Measurements from ENCODE around the gene ARHGEF1.

DNA sequence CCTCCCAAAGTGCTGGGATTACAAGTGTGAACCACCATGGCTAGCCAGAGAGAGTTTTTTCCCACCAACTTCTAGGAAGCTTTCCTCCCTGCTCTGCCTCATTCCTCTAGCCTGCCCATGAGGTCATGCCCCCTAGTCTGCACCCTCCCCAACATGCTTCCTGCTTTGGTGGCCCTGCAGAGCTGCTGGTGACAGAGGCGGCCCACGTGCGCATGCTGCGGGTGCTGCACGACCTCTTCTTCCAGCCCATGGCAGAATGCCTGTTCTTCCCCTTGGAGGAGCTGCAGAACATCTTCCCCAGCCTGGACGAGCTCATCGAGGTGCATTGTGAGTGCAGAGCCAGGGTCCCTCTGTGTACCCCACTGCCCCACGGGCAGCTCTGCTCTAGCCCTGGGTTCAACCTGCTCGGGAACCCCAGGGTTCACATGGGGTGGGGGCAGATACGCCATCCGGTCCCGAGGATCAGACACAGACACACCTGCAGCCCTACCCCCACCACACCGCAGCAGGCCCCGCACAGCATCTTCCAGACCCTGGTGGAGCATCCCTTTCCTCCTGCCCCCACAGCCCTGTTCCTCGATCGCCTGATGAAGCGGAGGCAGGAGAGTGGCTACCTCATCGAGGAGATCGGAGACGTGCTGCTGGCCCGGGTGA is 18.9 kb downstream of the ARHGEF1 start:
- TF ChIP-seq, protein P1, sequence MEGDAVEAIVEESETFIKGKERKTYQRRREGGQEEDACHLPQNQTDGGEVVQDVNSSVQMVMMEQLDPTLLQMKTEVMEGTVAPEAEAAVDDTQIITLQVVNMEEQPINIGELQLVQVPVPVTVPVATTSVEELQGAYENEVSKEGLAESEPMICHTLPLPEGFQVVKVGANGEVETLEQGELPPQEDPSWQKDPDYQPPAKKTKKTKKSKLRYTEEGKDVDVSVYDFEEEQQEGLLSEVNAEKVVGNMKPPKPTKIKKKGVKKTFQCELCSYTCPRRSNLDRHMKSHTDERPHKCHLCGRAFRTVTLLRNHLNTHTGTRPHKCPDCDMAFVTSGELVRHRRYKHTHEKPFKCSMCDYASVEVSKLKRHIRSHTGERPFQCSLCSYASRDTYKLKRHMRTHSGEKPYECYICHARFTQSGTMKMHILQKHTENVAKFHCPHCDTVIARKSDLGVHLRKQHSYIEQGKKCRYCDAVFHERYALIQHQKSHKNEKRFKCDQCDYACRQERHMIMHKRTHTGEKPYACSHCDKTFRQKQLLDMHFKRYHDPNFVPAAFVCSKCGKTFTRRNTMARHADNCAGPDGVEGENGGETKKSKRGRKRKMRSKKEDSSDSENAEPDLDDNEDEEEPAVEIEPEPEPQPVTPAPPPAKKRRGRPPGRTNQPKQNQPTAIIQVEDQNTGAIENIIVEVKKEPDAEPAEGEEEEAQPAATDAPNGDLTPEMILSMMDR (conservative IDR thresholded peaks at IDR 0.05 in 1 of 2, IDR thresholded peaks at IDR 0.05 in 1 of 2; ENCODE audit: low read depth in 1 of 2, low read length in 2 of 2), result no peak
- no peak for TF ChIP-seq EZH2 (IDR thresholded peaks at IDR 0.05; ENCODE audit: low read length, missing control alignments)
